SW480 (cell line): ENCODE measurements around the gene XCR1.
"Not testable (repeated sequence)": the region's sequence is repeated elsewhere in the genome, so short reads cannot be mapped to it uniquely, and the experiment has no call there.

ENCODE experiments used
- DNase-seq: peaks from one replicate; pipeline ENCODE4 v3.0.0-alpha.2; 2016; ENCODE audit warnings: low spot score

Gene XCR1, protein sequence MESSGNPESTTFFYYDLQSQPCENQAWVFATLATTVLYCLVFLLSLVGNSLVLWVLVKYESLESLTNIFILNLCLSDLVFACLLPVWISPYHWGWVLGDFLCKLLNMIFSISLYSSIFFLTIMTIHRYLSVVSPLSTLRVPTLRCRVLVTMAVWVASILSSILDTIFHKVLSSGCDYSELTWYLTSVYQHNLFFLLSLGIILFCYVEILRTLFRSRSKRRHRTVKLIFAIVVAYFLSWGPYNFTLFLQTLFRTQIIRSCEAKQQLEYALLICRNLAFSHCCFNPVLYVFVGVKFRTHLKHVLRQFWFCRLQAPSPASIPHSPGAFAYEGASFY

GRCh38 chr3:46027021-46027705, at the start of gene XCR1:
Gene XCR1 (minus strand): TSS chr3:46027483. CDS start chr3:46021947, 5,536 bp downstream.
- no peak for DNase-seq

GRCh38 chr3:46076606-46077005, 49.3 kb upstream of the XCR1 start:
- no peak for DNase-seq

GRCh38 chr3:46075816-46076215, 48.5 kb upstream of the XCR1 start:
- DNase-seq = no peak

- no peak for DNase-seq
Measured at GRCh38 chr3:46071222-46071858, 44.1 kb upstream of the XCR1 start.

DNA sequence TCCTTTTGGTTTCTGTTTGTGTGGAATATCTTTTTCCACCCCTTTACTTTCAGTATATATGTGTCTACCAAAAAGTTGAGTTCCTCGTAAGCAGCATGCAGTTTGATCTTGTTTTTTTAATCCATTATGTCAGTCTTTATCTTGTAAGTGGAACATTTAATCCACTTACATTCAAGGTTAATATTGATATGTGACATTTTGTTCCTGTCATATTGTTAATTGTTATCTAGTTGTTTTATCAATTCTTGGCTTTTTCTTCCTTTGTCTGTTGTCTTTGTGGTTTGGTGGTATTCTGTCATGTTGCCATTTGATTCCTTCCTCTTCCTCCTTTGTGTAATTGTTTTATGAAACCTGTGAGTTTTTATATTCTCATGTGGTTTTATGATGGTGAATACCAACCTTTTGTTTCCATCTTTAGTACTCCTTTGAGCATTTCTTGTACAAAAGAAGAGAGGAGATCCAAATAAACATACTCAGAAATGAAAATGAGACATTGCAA, 43.4 kb upstream of the XCR1 start:
- no peak for DNase-seq

GRCh38 chr3:46068501-46068900, 41.2 kb upstream of the XCR1 start:
- no peak for DNase-seq

GRCh38 chr3:46067401-46067800, 40.1 kb upstream of the XCR1 start:
- DNase-seq = no peak

DNA sequence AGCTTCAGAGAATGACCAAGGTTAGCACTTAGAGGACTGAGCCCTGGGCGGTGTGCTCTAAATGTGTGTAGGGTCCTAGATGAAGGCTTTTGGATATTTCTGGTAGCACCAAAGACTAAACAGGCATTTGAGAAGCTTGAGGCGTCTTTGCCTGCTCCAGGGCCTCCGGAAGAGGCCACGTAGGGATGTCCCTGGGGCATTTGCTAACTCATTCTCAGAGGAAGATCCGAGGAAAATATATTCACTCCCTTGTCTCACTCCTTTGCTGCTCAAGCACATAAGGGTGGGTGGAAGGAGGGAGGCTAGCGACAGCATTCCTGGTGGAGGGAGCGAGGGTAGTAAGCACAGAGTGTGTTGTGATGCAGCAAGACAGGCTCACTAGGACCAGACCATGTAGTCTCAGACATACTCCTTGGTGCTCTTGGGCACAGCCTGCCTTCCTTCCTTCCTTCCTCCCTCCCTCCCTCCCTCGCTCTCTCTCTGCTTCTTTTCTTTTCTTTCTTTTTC, 38.5 kb upstream of the XCR1 start:
- peak; percentile 43 for DNase-seq

GRCh38 chr3:46065294-46065705, 38.0 kb upstream of the XCR1 start:
- DNase-seq = peak; percentile 98

DNA sequence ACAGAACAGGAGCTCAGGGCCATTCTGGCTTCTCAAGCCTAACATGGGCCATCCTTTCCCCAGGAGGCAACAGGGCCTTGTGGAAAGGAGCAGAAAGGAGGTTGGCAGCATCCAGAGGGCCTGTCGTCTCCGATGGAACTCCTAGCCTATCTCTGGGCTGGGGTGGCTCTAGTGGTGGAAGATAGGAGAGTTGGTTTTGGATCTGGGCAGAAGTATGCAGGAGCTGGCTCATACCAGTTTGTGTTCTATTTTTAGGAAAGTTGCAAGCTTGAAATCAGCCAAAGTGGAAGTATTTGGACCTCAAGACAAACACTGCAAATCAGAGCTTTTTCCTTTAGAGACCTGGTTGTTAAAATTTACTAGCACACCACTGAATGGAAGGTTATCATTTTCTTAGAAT, 35.4 kb upstream of the XCR1 start:
- DNase-seq = no peak

GRCh38 chr3:46061887-46062286, 34.6 kb upstream of the XCR1 start:
- DNase-seq = no peak

DNA sequence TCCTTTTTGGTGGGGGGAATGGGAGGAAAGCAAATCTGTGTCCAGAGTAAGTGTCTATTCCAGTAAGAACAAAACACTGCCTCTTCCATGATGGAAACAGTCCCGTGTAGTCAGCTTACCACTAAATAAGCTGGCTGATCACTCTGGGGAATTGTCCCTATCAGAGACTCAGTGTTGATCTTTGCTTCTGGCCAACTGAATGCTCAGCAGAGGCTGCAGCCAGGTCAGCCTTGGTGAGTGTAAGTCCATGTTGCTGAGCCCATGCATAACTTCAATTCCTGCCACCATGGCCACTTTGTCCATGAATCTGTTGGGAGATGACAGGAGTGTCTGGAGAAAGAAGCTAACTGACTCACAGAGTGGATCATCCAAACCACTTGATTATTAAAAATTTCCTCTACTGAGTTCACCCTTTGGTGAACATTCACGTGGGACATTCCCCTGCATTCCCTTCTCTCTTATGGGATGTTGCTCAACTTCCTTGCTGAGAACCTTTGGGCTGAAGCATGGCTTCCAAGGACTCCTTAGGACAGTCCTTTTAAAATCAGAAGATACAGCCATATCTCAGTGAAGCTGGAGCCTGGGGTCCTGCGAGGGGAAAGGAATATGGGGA, 33.9 kb upstream of the XCR1 start:
- DNase-seq = no peak

DNA sequence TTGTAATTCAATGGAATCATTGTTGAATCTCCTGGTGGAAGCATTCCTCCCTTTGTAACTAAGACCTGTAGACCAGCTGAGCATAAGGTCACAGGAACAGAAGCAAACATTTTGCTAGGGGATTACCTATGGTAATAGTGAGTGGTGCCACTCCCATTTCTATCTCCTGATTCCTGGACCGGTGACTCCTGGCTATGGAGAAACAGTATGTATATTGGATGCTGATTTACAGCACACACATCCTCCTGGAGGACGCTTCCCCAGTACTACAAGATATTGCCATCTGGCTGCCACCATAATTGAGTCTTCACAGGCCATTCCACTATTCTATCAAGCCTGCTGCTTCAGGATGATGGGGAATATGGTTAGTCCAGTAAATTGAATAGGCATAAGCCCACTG, 33.3 kb upstream of the XCR1 start:
- DNase-seq = no peak

DNA sequence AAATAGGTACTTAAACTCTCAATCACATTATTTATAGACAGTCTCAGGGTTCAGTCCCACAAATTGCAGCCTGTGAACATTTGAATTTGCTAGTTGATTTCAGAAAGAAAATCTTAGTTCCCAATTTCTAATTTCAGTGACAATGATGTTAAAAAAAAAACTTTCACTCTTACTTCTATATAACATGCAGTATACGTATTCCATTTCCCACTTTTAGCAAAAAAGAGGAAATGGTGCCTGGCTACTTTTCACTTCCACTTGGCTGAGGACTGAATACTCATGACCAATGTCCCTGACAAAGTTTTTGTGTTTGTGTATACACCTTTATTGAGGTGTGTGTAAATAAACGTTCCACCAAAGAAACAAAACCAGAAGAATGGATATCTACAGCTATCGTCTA, 32.1 kb upstream of the XCR1 start:
- DNase-seq = no peak

DNA sequence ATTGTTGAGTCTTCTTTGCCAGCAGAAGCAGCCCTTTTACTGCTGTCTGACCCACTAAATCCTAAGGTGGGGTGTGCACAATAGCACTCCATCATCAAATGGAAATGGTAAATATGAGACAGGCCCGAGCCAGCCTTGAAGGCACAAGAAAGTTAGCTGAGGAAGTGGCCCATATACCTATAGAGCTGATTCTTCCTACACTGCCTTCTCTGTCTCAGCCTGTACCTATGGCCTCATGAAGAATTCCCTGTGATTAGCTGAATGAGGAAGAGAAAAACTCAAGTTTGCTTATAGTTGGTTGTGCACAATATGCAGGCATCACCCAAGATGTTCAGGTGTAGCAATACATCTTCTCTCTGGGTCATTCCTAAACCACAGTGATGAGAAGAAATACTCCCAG, 31.7 kb upstream of the XCR1 start:
- no peak for DNase-seq

DNA sequence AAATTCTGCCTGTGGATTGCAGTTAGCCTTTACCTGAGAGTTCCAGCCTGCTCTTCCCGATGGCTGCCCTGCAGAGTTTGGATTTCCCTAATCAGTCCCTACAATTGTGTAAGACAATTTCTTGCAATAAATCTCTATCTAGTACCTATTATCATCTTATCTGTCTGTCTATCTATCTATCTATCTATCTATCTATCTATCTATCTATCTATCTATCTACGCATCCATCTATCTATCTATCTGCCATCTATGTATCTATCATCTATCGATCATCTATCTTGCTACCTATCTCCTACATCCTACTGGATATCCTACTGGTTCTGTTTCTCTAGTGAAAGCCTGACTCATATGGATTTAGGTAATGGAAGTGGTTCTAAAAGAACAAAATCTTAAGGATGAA, 30.4 kb upstream of the XCR1 start:
- no peak for DNase-seq

DNA sequence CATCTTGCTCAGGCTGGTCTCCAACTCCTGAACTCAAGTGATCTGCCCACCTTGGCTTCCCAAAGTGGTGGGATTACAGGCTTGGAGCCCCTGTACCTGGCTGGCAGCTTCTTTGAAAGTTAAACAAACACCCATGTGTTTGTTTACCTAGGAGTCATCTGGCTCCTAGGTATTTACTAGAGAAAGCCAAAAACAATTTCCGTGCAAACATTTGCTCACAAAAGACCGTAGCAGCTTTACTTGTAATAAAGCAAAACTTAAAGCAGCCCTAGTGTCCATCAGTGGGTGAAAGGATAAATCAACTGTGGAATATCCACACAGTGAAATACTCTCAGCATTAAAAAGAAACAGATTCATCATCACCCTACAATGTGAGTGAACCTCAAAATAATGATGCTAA, 29.4 kb upstream of the XCR1 start:
- no peak for DNase-seq

DNA sequence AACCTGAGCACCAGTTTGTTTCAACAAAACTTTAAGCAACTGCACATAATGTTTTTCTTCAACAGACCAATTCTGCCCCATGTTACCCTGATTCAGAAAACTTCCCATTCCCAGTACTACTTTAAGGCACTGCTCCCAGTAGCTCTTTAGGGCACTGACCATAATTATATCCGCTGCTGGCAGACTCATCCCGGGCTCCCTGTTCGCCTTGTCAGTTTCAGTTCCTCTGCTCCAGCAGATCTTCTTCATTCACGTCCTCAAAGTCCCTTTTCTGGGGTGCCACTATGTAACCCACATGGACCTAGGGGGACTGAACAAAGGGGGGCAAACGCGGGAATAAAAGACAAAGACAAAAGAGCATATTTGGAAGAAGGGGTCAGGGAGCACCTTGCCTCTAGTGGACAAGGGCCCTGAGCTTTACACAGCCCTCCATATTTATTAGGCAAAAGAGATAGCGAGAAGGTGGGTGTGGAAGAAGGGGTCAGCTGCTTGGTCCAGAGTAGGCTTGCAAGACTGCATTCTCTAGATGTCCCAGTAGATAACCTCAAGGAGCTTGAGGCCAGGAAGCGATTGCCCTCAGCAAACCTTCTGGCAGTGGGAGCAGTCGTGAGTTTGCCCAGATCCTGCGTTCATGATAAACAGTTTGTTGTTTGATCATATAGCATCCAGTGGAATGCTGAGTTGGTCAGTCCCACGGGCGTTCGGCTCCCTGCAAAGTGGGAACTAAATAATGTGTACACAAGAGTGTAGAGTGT, 26.7 kb upstream of the XCR1 start:
- not testable (repeated sequence) for DNase-seq

DNA sequence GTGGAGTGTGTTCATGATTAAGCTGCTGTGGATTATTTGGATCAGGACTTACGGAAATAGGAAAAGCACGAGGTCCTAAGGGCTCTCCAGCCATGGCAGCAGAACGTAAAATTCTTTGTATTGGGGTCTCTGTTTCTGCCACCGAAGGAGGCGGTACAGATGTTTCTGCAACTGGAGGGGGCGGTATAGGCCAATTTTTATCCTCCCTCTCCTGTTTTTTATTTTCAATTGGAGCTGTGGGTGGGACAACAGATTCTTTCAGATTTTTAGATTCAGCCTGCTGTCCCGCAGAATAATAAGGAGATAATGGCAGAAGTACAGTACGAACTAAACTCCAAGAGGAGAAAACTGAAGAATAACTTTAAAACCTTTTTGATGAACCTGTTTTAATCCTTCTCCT, 26.0 kb upstream of the XCR1 start:
- not testable (repeated sequence) for DNase-seq

DNA sequence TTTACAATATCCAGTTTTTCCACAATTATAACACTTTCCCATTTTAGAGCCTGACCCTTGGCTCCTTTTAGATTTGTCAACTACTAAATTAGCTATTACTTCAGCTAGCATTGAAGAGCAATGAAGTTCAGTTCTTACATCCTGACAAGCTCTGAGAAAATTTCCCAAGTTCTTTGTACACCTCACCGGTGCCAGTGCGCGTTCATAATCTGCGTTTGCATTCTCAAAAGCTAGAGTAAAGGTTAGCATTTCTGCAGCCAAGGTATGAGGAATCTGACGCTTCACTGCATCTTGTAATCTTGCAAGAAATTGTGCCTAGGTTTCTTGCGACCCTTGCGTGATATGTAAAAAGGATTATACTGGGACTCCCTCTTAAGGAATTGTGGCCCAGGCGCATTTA, 25.2 kb upstream of the XCR1 start:
- DNase-seq = no peak

DNA sequence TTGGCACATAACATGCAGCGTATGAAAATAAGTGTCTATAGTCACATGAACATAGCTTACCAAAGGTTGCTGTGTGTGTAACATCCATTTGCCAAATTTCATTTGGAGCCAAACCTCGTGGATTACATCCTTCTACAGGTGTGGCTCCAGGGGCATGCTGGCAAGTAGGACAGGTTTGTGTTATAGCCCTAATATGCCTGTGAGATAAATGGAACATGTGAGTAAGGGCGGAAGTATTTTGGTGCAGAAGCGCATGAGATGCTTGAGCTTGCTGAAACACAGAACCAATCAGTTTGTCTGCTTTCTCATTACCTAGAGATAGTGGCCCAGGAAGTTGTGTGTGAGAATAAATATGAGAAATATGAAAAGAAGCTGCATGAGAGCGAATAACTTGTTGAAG, 21.8 kb upstream of the XCR1 start:
- no peak for DNase-seq

- not testable (repeated sequence) for DNase-seq
Measured at GRCh38 chr3:46046231-46046630, 18.9 kb upstream of the XCR1 start.
